Measurements from ENCODE around the gene ARL5C.

GRCh38 chr17:39155654-39156053 is 10.3 kb downstream of the ARL5C start:
- TF ChIP-seq CTCF (IDR thresholded peaks at IDR 0.05; ENCODE audit: low read depth, low read length) (no peak), EZH2phosphoT487 (IDR thresholded peaks at IDR 0.05; ENCODE audit: low read depth) (no peak)

Measured in OCI-LY3 (cell line).